Ishikawa (cell line): ENCODE data around the gene CERS5.
A peak's percentile ranks its signal among the peaks of the same experiment; 100 is the strongest.

Experiments used
- CEBPB ChIP-seq: IDR thresholded peaks from 2 replicates; pipeline ENCODE4 v1.6.1; 2012
- CREB1 ChIP-seq: IDR thresholded peaks from 2 replicates; pipeline ENCODE4 v1.6.1; 2012; ENCODE audit warnings: low read depth
- EGR1 ChIP-seq: IDR thresholded peaks from 2 replicates; pipeline ENCODE4 v1.6.1; 2012
- EP300 ChIP-seq: IDR thresholded peaks from 2 replicates; pipeline ENCODE4 v1.6.1; 2012; ENCODE audit warnings: borderline replicate concordance
- FOXM1 ChIP-seq: IDR thresholded peaks from 2 replicates; pipeline ENCODE4 v1.6.1; 2012; ENCODE audit warnings: low read depth, borderline replicate concordance
- NFIC ChIP-seq: IDR thresholded peaks from 2 replicates; pipeline ENCODE4 v1.6.1; 2012
- RAD21 ChIP-seq: IDR thresholded peaks from 2 replicates; pipeline ENCODE4 v1.6.1; 2012; ENCODE audit warnings: low read depth
- TAF1 ChIP-seq: IDR thresholded peaks from 2 replicates; pipeline ENCODE4 v1.6.1; 2012; ENCODE audit warnings: low read depth, mild to moderate bottlenecking
- TCF12 ChIP-seq: IDR thresholded peaks from 2 replicates; pipeline ENCODE4 v1.6.1; 2012; ENCODE audit warnings: low read depth
- TEAD4 ChIP-seq: IDR thresholded peaks from 2 replicates; pipeline ENCODE4 v1.6.1; 2012
- USF1 ChIP-seq: IDR thresholded peaks from 2 replicates; pipeline ENCODE4 v1.6.1; 2012
- YY1 ChIP-seq: IDR thresholded peaks from 2 replicates; pipeline ENCODE4 v1.6.1; 2012; ENCODE audit warnings: low read depth
- ZBTB7A ChIP-seq: IDR thresholded peaks from 2 replicates; pipeline ENCODE4 v1.6.1; 2012; ENCODE audit warnings: low read depth
- TF ChIP-seq, protein P1 (sequence below): IDR thresholded peaks from 2 replicates; pipeline ENCODE4 v1.6.1; 2012
- TF ChIP-seq, protein P2 (sequence below): IDR thresholded peaks from 2 replicates; pipeline ENCODE4 v1.6.1; 2012; ENCODE audit warnings: low read depth, mild to moderate bottlenecking

The CERS5 gene

DNA sequence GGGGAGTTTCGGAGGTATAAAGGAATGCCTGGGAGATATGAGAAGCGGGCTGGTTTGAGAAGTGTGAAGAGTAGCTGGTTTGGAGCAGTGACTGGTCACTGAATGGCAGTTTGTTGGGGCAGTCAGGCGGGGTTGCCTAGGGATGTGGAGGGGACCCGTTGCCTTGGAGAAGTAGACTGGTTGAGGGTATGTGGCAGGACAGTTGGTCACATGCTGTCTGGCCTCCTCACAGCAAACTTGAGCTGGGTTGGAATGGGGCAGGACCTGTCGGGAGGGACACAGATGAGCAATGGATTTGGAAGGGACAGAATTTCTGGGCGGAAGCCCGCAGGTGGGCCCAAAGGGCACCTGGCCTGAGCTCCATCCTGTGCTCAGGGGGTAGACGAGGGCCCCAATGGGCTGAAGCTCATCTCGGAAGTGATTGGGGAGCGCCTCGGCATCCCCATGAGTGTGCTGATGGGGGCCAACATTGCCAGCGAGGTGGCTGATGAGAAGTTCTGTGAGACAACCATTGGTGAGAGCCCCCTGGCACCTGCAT is 61.2 kb downstream of the CERS5 start:
- TF ChIP-seq USF1 = no peak
- TF ChIP-seq EGR1 = no peak
- TF ChIP-seq NFIC = no peak

DNA sequence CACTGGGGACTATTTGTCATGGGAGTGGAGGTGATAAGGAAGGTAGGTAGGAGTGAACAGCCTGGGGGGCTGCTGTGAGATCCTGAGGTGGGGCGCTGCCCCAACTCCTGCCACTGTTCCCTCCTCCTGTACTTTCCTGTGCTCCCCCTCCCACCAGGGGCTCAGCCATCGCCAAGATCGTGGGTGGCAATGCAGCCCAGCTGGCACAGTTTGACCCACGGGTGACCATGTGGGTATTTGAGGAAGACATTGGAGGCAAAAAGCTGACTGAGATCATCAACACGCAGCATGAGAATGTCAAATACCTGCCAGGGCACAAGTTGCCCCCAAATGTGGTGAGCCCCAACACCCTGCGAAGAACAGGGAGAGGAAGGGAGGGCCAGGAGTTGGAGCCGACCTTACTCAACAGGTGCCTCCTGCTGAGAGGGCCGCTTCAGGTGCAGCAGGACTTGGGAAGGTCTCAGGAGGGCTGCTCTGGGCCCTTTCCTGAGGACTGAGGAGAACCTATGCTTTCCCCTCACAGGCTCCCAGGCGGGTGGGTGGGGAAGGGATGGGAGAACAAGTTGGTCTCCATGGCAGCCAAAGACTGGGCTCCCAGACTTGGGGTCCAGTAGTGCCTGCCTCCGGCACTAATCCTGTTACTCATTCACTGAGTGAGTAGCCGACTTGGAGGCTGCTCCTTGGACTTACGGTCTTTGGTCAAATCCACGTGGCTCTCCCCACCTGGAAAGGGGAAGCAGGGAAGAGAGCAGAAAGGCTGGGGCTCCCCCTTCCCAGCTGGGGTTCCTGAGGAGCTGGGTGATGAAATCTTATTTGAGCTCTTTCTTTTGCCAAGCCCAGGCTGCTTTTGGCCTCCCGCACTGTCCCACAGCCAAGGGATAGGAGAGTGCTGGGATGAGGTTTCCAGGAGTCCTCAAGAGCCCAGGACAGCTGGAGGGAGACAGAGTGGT is 62.5 kb downstream of the CERS5 start:
- TF ChIP-seq ZBTB7A = no peak
- TF ChIP-seq YY1 = no peak
- no peak for TF ChIP-seq CREB1
- TF ChIP-seq USF1 = no peak
- no peak for TF ChIP-seq EGR1
- TF ChIP-seq CEBPB = no peak
- no peak for TF ChIP-seq TEAD4
- TF ChIP-seq EP300 = no peak
- TF ChIP-seq, protein P1, sequence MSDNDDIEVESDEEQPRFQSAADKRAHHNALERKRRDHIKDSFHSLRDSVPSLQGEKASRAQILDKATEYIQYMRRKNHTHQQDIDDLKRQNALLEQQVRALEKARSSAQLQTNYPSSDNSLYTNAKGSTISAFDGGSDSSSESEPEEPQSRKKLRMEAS = no peak
- TF ChIP-seq, protein P2, sequence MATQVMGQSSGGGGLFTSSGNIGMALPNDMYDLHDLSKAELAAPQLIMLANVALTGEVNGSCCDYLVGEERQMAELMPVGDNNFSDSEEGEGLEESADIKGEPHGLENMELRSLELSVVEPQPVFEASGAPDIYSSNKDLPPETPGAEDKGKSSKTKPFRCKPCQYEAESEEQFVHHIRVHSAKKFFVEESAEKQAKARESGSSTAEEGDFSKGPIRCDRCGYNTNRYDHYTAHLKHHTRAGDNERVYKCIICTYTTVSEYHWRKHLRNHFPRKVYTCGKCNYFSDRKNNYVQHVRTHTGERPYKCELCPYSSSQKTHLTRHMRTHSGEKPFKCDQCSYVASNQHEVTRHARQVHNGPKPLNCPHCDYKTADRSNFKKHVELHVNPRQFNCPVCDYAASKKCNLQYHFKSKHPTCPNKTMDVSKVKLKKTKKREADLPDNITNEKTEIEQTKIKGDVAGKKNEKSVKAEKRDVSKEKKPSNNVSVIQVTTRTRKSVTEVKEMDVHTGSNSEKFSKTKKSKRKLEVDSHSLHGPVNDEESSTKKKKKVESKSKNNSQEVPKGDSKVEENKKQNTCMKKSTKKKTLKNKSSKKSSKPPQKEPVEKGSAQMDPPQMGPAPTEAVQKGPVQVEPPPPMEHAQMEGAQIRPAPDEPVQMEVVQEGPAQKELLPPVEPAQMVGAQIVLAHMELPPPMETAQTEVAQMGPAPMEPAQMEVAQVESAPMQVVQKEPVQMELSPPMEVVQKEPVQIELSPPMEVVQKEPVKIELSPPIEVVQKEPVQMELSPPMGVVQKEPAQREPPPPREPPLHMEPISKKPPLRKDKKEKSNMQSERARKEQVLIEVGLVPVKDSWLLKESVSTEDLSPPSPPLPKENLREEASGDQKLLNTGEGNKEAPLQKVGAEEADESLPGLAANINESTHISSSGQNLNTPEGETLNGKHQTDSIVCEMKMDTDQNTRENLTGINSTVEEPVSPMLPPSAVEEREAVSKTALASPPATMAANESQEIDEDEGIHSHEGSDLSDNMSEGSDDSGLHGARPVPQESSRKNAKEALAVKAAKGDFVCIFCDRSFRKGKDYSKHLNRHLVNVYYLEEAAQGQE = no peak
- no peak for TF ChIP-seq NFIC
- no peak for TF ChIP-seq TAF1
- TF ChIP-seq TCF12 = no peak
- no peak for TF ChIP-seq RAD21
- no peak for TF ChIP-seq FOXM1

- TF ChIP-seq EGR1 (peak; percentile 52), USF1 (peak; percentile 82), RAD21 (peak; percentile 14; the same call in 1 of the 2 replicates)
- TF ChIP-seq, protein P1 = peak; percentile 89
- TF ChIP-seq, protein P2 = no peak
Measured at GRCh38 chr12:50103767-50104321, 63.3 kb downstream of the CERS5 start, which contains the start of gene GPD1. GPD1 (plus strand) TSS chr12:50104008; CDS start chr12:50104051, 43 bp downstream.

DNA sequence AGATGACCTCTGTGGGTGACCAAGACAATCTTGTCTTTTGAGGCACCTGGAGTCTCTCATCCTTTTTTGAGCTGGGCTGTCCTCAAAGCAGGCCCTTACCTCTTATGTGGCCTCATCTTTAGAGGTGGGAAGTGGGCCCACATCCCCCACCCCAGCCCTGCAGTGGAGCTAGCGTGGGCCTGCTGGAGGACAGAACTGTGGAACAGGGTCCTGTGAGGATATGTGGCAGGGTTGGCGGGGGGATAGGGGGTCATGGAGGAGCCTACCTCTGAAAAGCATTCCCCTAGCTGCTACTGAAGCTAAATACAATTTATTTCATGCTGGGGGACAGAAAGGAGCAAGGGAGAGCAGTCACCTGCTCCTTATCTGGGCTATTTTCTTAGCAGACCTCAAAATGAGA is 63.8 kb downstream of the CERS5 start:
- no peak for TF ChIP-seq EGR1

DNA sequence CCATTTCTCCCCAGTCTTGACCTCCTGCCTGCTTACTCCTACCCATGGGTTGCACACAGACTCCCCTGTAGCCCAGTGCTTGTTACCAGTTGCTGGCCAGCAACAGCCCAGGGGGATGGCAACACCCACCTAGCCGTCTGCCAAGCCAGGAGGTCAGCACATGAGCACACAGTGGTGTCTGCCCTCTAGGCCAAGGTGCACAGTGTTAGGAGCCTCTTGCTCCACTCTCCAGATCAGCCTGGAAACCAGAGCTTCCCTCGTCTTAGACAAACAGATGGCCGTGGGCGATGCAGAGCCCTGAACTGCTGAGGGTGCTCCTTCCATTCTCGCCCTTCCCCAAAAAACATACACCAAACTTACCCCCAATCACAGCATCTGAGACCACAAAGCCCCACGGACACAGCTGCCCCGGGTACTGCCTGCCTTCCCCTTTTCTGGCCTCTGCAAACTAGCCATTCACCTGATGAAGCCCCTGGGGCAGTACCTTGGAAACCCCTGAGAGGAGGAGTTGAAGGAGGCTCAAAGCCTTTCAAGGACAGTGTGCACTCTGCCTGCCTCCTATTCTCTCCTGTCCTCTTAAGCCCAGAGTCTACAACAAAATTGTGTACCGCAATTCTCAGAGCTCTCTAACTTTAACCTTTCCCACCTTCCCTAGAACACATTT is 64.4 kb downstream of the CERS5 start:
- TF ChIP-seq, protein P1 = no peak
- TF ChIP-seq TAF1 = no peak
- TF ChIP-seq RAD21 = no peak
- no peak for TF ChIP-seq ZBTB7A
- TF ChIP-seq EP300 = no peak
- TF ChIP-seq TCF12 = no peak
- no peak for TF ChIP-seq USF1
- no peak for TF ChIP-seq YY1
- no peak for TF ChIP-seq CREB1
